Gastroesophageal sphincter (tissue), 4 donors: ENCODE data around the gene CC2D1A. TPM values are rescaled to one million over a fixed set of nuclear protein-coding genes. Genes with fewer than 3 reads are reported as not detected.

Experiments used
- ATAC-seq: fragments of 150-250 bp; one replicate; pipeline ENCODE4 v1.9.1; 2016; ENCODE audit warnings: mild to moderate bottlenecking, moderate library complexity
- H3K27ac ChIP-seq, 4 donors: fragments of 200-600 bp; sonication (generic) in 3 of 4; 1 replicate in 3 of 4; 2 replicates in 1 of 4; pipeline ENCODE4 v1.5.1; 2016 to 2019
- H3K27me3 ChIP-seq: fragments of 200-600 bp; sonication (generic); one replicate; pipeline ENCODE4 v1.5.1; 2019
- H3K36me3 ChIP-seq, 2 donors: fragments of 200-600 bp; sonication (generic); one replicate each; pipeline ENCODE4 v1.5.1; 2019; ENCODE audit warnings: control low read depth in 1 of 2
- H3K4me1 ChIP-seq, 3 donors: fragments of 200-600 bp; sonication (generic); 1 replicate in 2 of 3; 2 replicates in 1 of 3; pipeline ENCODE4 v1.5.1; 2016 to 2019; ENCODE audit warnings: control low read depth in 2 of 3
- H3K4me3 ChIP-seq, 2 donors: fragments of 200-600 bp; sonication (generic); one replicate each; pipeline ENCODE4 v1.5.1; 2019; ENCODE audit warnings: mild to moderate bottlenecking in 1 of 2, moderate library complexity in 1 of 2
- H3K9me3 ChIP-seq, 3 donors: fragments of 200-600 bp; sonication (generic); one replicate each; pipeline ENCODE4 v1.5.1; 2017 to 2019; ENCODE audit warnings: control low read depth in 2 of 3
- CTCF ChIP-seq, 4 experiments: fragments of 200-600 bp in 2 of 4; fragments of 450-650 bp in 2 of 4; sonication (generic) in 1 of 4; IDR thresholded peaks; one replicate each; pipeline ENCODE4 v1.5.1; 2017 to 2019; ENCODE audit warnings: antibody characterized with exemption in 4 of 4, mild to moderate bottlenecking in 2 of 4, moderate library complexity in 2 of 4
- EP300 ChIP-seq: sonication (generic); formaldehyde crosslinking; IDR thresholded peaks from one replicate; pipeline ENCODE4 v1.6.1; 2017; ENCODE audit warnings: antibody characterized with exemption, mild to moderate bottlenecking
- POLR2A ChIP-seq, 2 donors: fragments of 450-650 bp; IDR thresholded peaks; one replicate each; pipeline ENCODE4 v1.6.1; 2017; ENCODE audit warnings: antibody characterized with exemption in 2 of 2, mild to moderate bottlenecking in 2 of 2, moderate library complexity in 1 of 2
- POLR2AphosphoS5 ChIP-seq: sonication (generic); formaldehyde crosslinking; IDR thresholded peaks from one replicate; pipeline ENCODE4 v1.6.1; 2017; ENCODE audit warnings: antibody characterized with exemption
- WGBS, 2 donors: methylation state at CpG; one replicate each; pipeline ENCODE4 v1.1.5; 2018; ENCODE audit warnings: low coverage in 1 of 2; 5-methylcytosine and 5-hydroxymethylcytosine counted together
- total RNA-seq, 4 donors: library from RNA; depleted of rRNA; stranded (reverse); fragments of >200 nt; gene quantifications; one replicate each; pipeline ENCODE4 v1.1.0, GENCODE V29; 2016

Gene CC2D1A
- total RNA-seq, 4 donors from 2014 or later: 15.6 to 36.8 (median 22.4) TPM

GRCh38 chr19:13890136-13890535 lies 15.9 kb upstream of the CC2D1A start:
- Histone ChIP-seq H3K9me3 (no peaks in the 10 kb centered on the region), H3K4me1 (no peaks in the 10 kb centered on the region), H3K27me3 (no peaks in the 10 kb centered on the region), H3K36me3 (no peaks in the 10 kb centered on the region), H3K27ac (no peak overlapping the region), H3K4me3 (no peak overlapping the region)
- no peak for ATAC-seq
- no peak for TF ChIP-seq CTCF (IDR thresholded peaks at IDR 0.05)
- TF ChIP-seq POLR2A (IDR thresholded peaks at IDR 0.05): no peak
- TF ChIP-seq EP300: no peak
- no peak for TF ChIP-seq POLR2AphosphoS5
- WGBS, 2 donors: 100% methylated on average over 1 of the region's 13 CpGs; no CpG with 5 or more reads in 1 of the 2 donors

GRCh38 chr19:13892870-13893269 lies 13.1 kb upstream of the CC2D1A start:
- WGBS, 2 donors: 57 to 100% methylated on average over 1 to 7 of the region's 9 CpGs
- Histone ChIP-seq H3K27me3 (no peaks in the 10 kb centered on the region), H3K4me3 (no peak overlapping the region), H3K4me1 (no peaks in the 10 kb centered on the region), H3K36me3 (no peaks in the 10 kb centered on the region), H3K9me3 (no peaks in the 10 kb centered on the region), H3K27ac (no peak overlapping the region)
- TF ChIP-seq CTCF (IDR thresholded peaks at IDR 0.05) (no peak), POLR2A (IDR thresholded peaks at IDR 0.05) (no peak), EP300 (no peak), POLR2AphosphoS5 (no peak)
- ATAC-seq: no peak

- ATAC-seq: no peak
- Histone ChIP-seq H3K27ac (no peak overlapping the region), H3K4me1 (no peaks in the 10 kb centered on the region), H3K36me3 (no peaks in the 10 kb centered on the region), H3K9me3 (no peaks in the 10 kb centered on the region), H3K4me3 (no peak overlapping the region), H3K27me3 (no peaks in the 10 kb centered on the region)
- WGBS, 2 donors: 79 to 84% methylated on average over 4 to 5 of the region's 5 CpGs
- TF ChIP-seq POLR2A (IDR thresholded peaks at IDR 0.05) (no peak), EP300 (no peak), POLR2AphosphoS5 (no peak), CTCF (IDR thresholded peaks at IDR 0.05) (no peak)
Measured at GRCh38 chr19:13894552-13894951, 11.4 kb upstream of the CC2D1A start.

GRCh38 chr19:13896227-13896626 lies 9.8 kb upstream of the CC2D1A start:
- Histone ChIP-seq H3K4me3 (no peak overlapping the region), H3K36me3 (no peaks in the 10 kb centered on the region), H3K27ac (no peak overlapping the region), H3K27me3 (no peaks in the 10 kb centered on the region), H3K9me3 (no peaks in the 10 kb centered on the region), H3K4me1 (no peaks in the 10 kb centered on the region)
- no peak for ATAC-seq
- TF ChIP-seq EP300: no peak
- TF ChIP-seq CTCF (IDR thresholded peaks at IDR 0.05): no peak
- TF ChIP-seq POLR2AphosphoS5: no peak
- no peak for TF ChIP-seq POLR2A (IDR thresholded peaks at IDR 0.05)
- WGBS, 2 donors: 97 to 100% methylated on average over 1 to 2 of the region's 2 CpGs

- Histone ChIP-seq H3K36me3 (no peaks in the 10 kb centered on the region), H3K27me3 (no peaks in the 10 kb centered on the region), H3K4me3 (no peak overlapping the region), H3K4me1 (no peaks in the 10 kb centered on the region), H3K27ac (no peak overlapping the region), H3K9me3 (no peaks in the 10 kb centered on the region)
- TF ChIP-seq CTCF (IDR thresholded peaks at IDR 0.05) (no peak), POLR2A (IDR thresholded peaks at IDR 0.05) (no peak), EP300 (no peak), POLR2AphosphoS5 (no peak)
- ATAC-seq: no peak
- WGBS, 2 donors: 71 to 100% methylated on average over 1 to 4 of the region's 10 CpGs
Measured at GRCh38 chr19:13899393-13899792, 6.6 kb upstream of the CC2D1A start.
